ENCODE results near the gene FMN1.

Gene FMN1

DNA sequence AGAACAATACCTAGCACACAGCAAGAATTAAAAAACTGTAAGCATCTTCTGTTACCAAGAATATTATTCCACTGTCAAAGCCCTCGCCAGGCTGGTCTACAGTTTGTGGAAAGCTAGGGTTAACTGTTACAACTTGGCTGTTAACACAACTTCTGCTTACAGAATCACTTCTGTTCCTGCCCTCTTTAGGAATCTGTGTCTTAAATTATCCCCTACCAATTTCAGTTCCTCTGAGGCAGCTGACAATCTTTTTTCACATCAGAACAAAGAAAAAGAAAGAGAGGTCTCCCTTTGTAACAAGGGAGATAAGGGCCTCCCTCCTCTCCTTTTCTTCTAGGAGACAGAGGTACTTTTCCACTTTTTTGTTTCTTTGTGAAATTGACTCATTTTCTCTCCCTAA is 188.9 kb downstream of the FMN1 start:
- Mint-ChIP-seq H3K27me3 (no peaks in the 10 kb centered on the region), H3K9me3 (no peaks in the 10 kb centered on the region), H3K36me3 (ENCODE audit: low read depth) (no peaks in the 10 kb centered on the region), H3K27ac (peak overlapping the region; percentile 76), H3K4me1 (ENCODE audit: low read depth) (peaks cover 20% of the 10 kb centered on the region), H3K4me3 (peak overlapping the region; percentile 20)
- intact Hi-C loops (cut with micrococcal nuclease): loop anchor here (5.0 kb wide), 1 partner anchor 127 kb away; no protein-coding TSS in a partner anchor

- Mint-ChIP-seq H3K9me3 (peaks cover 11% of the 10 kb centered on the region), H3K27ac (no peak overlapping the region), H3K4me3 (no peak overlapping the region), H3K36me3 (ENCODE audit: low read depth) (peaks cover 7% of the 10 kb centered on the region), H3K27me3 (no peaks in the 10 kb centered on the region), H3K4me1 (ENCODE audit: low read depth) (peaks cover 7% of the 10 kb centered on the region)
- intact Hi-C loops (cut with micrococcal nuclease): no loop called here
These were observed 192.6 kb downstream of the FMN1 start for GRCh38 chr15:33001926-33002325.

DNA sequence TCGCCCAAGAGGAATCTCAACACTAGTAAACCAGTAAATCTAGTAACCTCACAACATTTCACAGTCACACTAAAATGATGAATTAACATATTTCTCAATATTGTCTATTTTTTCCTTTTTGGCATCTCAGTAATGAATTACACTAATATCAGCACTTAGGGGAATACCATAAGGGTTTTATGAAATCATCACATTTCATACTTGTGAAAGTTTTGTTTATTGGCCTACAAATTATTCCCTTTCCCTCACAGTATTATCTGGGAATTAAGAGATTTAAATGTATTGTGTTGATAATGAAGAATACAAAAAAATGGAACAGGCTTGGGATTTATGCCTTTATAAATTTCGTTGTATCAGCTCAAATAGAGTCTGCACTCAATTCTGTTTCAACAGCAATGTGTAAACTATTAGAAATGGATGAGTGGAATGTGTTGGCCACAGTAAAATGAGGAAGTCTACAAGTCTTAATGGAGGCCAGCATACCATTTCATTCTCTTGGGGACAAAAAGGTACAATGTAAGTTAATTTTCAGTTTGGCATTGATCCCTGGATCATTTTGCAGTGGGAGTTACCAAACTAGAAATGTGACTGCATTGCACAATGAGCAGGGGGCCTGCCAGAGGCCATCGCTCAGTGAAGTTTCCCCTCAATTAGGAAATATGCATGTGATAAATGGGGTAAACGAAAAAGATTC is 195.4 kb downstream of the FMN1 start:
- Mint-ChIP-seq H3K27me3 (no peaks in the 10 kb centered on the region), H3K4me1 (ENCODE audit: low read depth) (no peaks in the 10 kb centered on the region), H3K9me3 (peaks cover 11% of the 10 kb centered on the region), H3K27ac (no peak overlapping the region), H3K4me3 (no peak overlapping the region), H3K36me3 (ENCODE audit: low read depth) (peaks cover 7% of the 10 kb centered on the region)
- intact Hi-C loops (cut with micrococcal nuclease): loop anchor here (10.0 kb wide), 1 partner anchor 154 kb away; no protein-coding TSS in a partner anchor

GRCh38 chr15:32998182-32998581 is 196.3 kb downstream of the FMN1 start:
- intact Hi-C loops (cut with micrococcal nuclease): loop anchor here (10.0 kb wide), 1 partner anchor 153 kb away; no protein-coding TSS in a partner anchor
- peaks cover 7% of the 10 kb centered on the region for H3K36me3 Mint-ChIP-seq (ENCODE audit: low read depth)
- no peak overlapping the region for H3K4me3 Mint-ChIP-seq
- H3K27me3 Mint-ChIP-seq: no peaks in the 10 kb centered on the region
- H3K9me3 Mint-ChIP-seq: peaks cover 11% of the 10 kb centered on the region
- no peak overlapping the region for H3K27ac Mint-ChIP-seq
- no peaks in the 10 kb centered on the region for H3K4me1 Mint-ChIP-seq (ENCODE audit: low read depth)

DNA sequence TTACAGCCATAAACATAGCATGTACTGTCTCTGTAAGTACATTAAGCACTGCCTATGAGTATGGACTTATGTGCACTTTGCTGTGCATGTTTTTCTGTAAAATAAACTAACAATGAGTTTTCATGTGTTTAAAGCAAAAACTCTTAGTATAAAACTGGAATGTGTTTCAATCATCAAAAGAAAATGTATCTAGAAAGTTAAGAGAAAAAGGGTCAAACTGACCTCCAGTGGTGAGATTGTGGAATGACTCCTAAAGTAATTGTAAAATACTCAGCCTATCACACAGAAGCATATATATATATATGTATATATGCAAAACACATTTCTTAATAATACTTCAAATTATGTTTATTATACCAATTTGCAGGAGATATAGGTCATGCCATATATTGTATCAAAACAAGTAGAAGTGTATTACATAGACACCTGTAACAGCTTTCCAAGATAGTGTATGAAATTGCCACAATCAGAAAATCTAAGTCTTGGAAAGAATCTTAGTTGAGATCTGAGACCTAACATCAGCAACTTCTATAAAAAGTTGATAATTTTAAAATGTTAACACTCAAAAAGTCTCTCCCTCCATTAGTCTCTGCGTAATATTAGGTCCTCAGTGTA is 199.6 kb downstream of the FMN1 start:
- H3K36me3 Mint-ChIP-seq (ENCODE audit: low read depth): peaks cover 3% of the 10 kb centered on the region
- no peaks in the 10 kb centered on the region for H3K4me1 Mint-ChIP-seq (ENCODE audit: low read depth)
- no peak overlapping the region for H3K27ac Mint-ChIP-seq
- H3K27me3 Mint-ChIP-seq: no peaks in the 10 kb centered on the region
- peaks cover 6% of the 10 kb centered on the region for H3K9me3 Mint-ChIP-seq
- intact Hi-C loops (cut with micrococcal nuclease): loop anchor here (10.0 kb wide), 1 partner anchor 150 kb away; no protein-coding TSS in a partner anchor
- H3K4me3 Mint-ChIP-seq: no peak overlapping the region

- no peaks in the 10 kb centered on the region for H3K4me1 Mint-ChIP-seq (ENCODE audit: low read depth)
- no peak overlapping the region for H3K27ac Mint-ChIP-seq
- H3K4me3 Mint-ChIP-seq: no peak overlapping the region
- no peaks in the 10 kb centered on the region for H3K36me3 Mint-ChIP-seq (ENCODE audit: low read depth)
- intact Hi-C loops (cut with micrococcal nuclease): loop anchor here (10.0 kb wide), 1 partner anchor 148 kb away; no protein-coding TSS in a partner anchor
- no peaks in the 10 kb centered on the region for H3K27me3 Mint-ChIP-seq
- no peaks in the 10 kb centered on the region for H3K9me3 Mint-ChIP-seq
These were observed 201.2 kb downstream of the FMN1 start for GRCh38 chr15:32993285-32993684.

GRCh38 chr15:32991619-32992111 is 202.8 kb downstream of the FMN1 start:
- intact Hi-C loops (cut with micrococcal nuclease): loop anchor here (10.0 kb wide), 1 partner anchor 147 kb away; no protein-coding TSS in a partner anchor
- no peaks in the 10 kb centered on the region for H3K36me3 Mint-ChIP-seq (ENCODE audit: low read depth)
- H3K27me3 Mint-ChIP-seq: no peaks in the 10 kb centered on the region
- no peaks in the 10 kb centered on the region for H3K9me3 Mint-ChIP-seq
- no peaks in the 10 kb centered on the region for H3K4me1 Mint-ChIP-seq (ENCODE audit: low read depth)
- H3K27ac Mint-ChIP-seq: no peak overlapping the region
- no peak overlapping the region for H3K4me3 Mint-ChIP-seq

GRCh38 chr15:32990071-32990470 is 204.4 kb downstream of the FMN1 start:
- Mint-ChIP-seq H3K27ac (no peak overlapping the region), H3K4me3 (no peak overlapping the region), H3K9me3 (no peaks in the 10 kb centered on the region), H3K4me1 (ENCODE audit: low read depth) (no peaks in the 10 kb centered on the region), H3K27me3 (no peaks in the 10 kb centered on the region), H3K36me3 (ENCODE audit: low read depth) (no peaks in the 10 kb centered on the region)
- intact Hi-C loops (cut with micrococcal nuclease): loop anchor here (10.0 kb wide), 1 partner anchor 145 kb away; no protein-coding TSS in a partner anchor

DNA sequence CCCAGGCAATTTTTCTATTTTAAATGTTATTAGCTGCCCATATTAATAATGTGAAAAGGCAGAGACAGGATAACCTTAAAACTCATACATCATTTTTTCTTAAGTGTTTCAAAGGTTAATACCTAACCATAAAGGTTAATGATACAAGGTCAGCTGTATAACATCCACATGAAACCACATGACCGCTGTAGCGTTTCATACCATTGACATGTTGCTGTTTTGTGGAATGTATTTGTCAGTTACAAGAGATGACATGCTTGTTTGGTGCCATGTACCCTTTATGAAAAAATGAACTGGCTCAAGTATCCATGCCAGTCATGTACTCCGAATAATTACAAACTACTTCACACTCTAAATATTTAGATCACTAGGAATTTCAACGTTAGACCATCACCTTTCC is 207.4 kb downstream of the FMN1 start:
- no peak overlapping the region for H3K4me3 Mint-ChIP-seq
- no peaks in the 10 kb centered on the region for H3K4me1 Mint-ChIP-seq (ENCODE audit: low read depth)
- H3K36me3 Mint-ChIP-seq (ENCODE audit: low read depth): no peaks in the 10 kb centered on the region
- H3K27me3 Mint-ChIP-seq: no peaks in the 10 kb centered on the region
- intact Hi-C loops (cut with micrococcal nuclease): no loop called here
- no peak overlapping the region for H3K27ac Mint-ChIP-seq
- H3K9me3 Mint-ChIP-seq: no peaks in the 10 kb centered on the region

GRCh38 chr15:32986147-32986546 is 208.4 kb downstream of the FMN1 start:
- Mint-ChIP-seq H3K36me3 (ENCODE audit: low read depth) (no peaks in the 10 kb centered on the region), H3K9me3 (no peaks in the 10 kb centered on the region), H3K4me1 (ENCODE audit: low read depth) (no peaks in the 10 kb centered on the region), H3K27me3 (no peaks in the 10 kb centered on the region), H3K4me3 (no peak overlapping the region), H3K27ac (no peak overlapping the region)
- intact Hi-C loops (cut with micrococcal nuclease): no loop called here

DNA sequence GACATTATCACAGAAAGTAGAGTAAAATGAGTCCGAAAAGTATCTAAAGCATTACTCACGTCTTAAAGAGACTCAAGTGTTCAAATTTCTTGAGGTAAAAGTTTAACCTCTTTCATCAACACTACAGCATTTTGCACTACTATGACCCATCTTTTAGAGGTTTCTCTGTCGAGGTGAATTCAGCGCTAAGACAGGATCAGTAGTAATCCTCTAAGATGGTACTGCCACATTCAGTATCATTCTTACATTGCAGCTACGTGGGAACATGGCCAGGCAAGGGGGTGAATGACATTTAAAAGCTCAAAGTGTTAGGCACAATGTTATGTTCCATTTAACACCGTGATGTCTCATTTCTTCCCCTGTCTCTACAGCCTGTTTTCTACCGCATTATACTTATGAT is 210.8 kb downstream of the FMN1 start:
- Mint-ChIP-seq H3K4me3 (no peak overlapping the region), H3K27ac (no peak overlapping the region), H3K27me3 (no peaks in the 10 kb centered on the region), H3K36me3 (ENCODE audit: low read depth) (no peaks in the 10 kb centered on the region), H3K4me1 (ENCODE audit: low read depth) (no peaks in the 10 kb centered on the region), H3K9me3 (no peaks in the 10 kb centered on the region)
- intact Hi-C loops (cut with micrococcal nuclease): no loop called here

GRCh38 chr15:32982001-32982400 is 212.5 kb downstream of the FMN1 start:
- intact Hi-C loops (cut with micrococcal nuclease): no loop called here
- Mint-ChIP-seq H3K27me3 (no peaks in the 10 kb centered on the region), H3K9me3 (no peaks in the 10 kb centered on the region), H3K27ac (no peak overlapping the region), H3K4me1 (ENCODE audit: low read depth) (no peaks in the 10 kb centered on the region), H3K36me3 (ENCODE audit: low read depth) (no peaks in the 10 kb centered on the region), H3K4me3 (no peak overlapping the region)

DNA sequence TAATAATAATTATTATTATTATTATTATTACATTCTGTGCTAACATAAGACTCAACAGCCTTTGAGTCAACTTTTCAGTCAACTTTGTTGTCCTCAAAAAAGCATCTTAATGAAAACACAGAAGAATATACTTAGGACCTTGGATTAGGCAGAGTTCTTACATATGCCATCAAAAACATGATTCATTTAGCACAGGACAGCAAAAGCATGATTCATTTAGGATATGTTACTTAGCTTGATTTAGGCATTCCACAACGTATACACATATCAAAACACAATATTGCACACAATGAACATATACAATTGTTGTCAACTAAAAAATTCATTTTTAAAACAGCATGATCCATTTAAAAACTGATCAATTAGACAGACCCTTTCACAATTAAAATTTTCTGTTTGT is 213.0 kb downstream of the FMN1 start:
- Mint-ChIP-seq H3K9me3 (no peaks in the 10 kb centered on the region), H3K4me1 (ENCODE audit: low read depth) (no peaks in the 10 kb centered on the region), H3K27ac (no peak overlapping the region), H3K4me3 (no peak overlapping the region), H3K36me3 (ENCODE audit: low read depth) (no peaks in the 10 kb centered on the region), H3K27me3 (peaks cover under 1% of the 10 kb centered on the region)
- intact Hi-C loops (cut with micrococcal nuclease): no loop called here

DNA sequence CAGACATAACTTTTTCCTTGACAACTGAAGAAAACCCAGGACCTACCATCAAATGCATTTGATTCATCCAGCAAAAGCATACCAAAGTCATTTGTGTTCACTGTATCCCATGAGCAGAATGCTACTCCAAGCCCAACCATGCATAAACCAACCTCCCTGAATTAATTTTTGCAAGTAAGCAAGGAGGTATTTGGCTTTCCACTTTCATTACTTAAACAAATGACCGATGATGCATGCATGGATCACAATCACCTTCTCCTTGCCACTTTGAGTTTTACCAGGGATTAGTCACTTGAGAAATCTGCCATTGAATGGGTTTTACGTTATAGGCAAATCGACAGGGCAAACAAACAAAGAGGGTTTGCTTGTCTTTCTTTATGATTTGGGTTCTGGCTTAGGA is 214.8 kb downstream of the FMN1 start:
- Mint-ChIP-seq H3K27ac (no peak overlapping the region), H3K27me3 (peaks cover 6% of the 10 kb centered on the region), H3K4me1 (ENCODE audit: low read depth) (no peaks in the 10 kb centered on the region), H3K36me3 (ENCODE audit: low read depth) (no peaks in the 10 kb centered on the region), H3K9me3 (no peaks in the 10 kb centered on the region), H3K4me3 (no peak overlapping the region)
- intact Hi-C loops (cut with micrococcal nuclease): no loop called here
